ENCODE results near the gene TMEM259. TPM values are rescaled to one million over a fixed set of nuclear protein-coding genes. Genes with fewer than 3 reads are reported as not detected.

TMEM259 gene
- total and polyA plus RNA-seq, 2 of the 13 experiments (the other 11 are each of a cell fraction or from before 2014, with no cell fraction given) = 64.7 to 164 TPM

DNA sequence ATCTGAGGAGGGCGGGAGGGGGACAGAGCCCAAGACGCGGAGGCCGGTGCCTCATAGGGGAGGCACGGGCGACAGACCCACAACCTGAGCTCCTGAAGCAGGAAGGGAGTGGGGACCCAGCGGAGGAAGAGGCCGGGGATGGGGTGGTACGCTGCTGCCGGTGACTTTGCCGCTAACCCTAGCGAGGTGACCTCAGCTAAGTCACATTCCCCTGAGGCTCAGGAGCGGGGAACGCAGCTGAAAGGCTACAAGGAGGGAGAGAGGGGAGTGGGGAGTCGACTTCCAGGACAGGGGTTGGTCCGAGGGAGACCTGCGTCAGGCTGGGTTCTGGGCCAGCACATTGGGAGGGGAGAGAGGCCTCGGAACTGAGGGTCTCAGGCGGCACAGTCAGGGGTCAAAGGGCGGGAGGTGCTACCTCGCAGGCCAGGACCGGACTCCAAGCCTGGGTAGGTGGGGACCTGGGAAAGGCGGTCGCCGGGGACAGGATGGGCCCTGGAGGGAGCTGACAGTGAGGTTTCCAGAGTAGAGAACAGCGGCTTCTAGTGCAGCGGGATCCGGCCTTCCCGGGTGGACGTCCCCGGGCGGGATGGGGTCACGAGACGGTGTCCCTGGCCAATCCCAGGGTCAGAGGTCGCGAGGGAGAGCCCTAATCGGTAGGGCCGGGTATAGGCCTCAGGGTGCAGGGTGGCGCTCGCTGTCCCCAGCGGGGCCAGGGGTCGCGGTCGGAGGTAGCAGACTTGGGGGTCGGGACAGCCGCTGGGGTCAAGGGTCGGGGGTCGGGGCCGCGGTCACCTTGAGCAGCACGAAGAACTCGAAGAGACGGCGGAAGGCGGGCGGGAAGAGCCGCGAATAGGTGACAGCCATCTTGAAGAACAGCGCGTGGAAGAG lies 699 bp downstream of the TMEM259 start (continued):
- 0 out of 2 replicates have a peak, but pooled peaks have one; percentile 50 for TF ChIP-seq ZXDC (CRISPR knock-in tag; IDR thresholded peaks at IDR 0.05)
- TF ChIP-seq ZNF674 (CRISPR knock-in tag; IDR thresholded peaks at IDR 0.05; ENCODE audit: low read depth) = no peak
- TF ChIP-seq BRCA1 (CRISPR knock-in tag; IDR thresholded peaks at IDR 0.05) = peak; percentile 30; the same call in 1 of the 2 replicates
- TF ChIP-seq ZNF296 (CRISPR knock-in tag; conservative IDR thresholded peaks at IDR 0.05) = 0 out of 2 replicates have a peak, but pooled peaks have one; percentile 28
- TF ChIP-seq, protein P1, sequence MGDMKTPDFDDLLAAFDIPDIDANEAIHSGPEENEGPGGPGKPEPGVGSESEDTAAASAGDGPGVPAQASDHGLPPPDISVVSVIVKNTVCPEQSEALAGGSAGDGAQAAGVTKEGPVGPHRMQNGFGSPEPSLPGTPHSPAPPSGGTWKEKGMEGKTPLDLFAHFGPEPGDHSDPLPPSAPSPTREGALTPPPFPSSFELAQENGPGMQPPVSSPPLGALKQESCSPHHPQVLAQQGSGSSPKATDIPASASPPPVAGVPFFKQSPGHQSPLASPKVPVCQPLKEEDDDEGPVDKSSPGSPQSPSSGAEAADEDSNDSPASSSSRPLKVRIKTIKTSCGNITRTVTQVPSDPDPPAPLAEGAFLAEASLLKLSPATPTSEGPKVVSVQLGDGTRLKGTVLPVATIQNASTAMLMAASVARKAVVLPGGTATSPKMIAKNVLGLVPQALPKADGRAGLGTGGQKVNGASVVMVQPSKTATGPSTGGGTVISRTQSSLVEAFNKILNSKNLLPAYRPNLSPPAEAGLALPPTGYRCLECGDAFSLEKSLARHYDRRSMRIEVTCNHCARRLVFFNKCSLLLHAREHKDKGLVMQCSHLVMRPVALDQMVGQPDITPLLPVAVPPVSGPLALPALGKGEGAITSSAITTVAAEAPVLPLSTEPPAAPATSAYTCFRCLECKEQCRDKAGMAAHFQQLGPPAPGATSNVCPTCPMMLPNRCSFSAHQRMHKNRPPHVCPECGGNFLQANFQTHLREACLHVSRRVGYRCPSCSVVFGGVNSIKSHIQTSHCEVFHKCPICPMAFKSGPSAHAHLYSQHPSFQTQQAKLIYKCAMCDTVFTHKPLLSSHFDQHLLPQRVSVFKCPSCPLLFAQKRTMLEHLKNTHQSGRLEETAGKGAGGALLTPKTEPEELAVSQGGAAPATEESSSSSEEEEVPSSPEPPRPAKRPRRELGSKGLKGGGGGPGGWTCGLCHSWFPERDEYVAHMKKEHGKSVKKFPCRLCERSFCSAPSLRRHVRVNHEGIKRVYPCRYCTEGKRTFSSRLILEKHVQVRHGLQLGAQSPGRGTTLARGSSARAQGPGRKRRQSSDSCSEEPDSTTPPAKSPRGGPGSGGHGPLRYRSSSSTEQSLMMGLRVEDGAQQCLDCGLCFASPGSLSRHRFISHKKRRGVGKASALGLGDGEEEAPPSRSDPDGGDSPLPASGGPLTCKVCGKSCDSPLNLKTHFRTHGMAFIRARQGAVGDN (CRISPR knock-in tag; IDR thresholded peaks at IDR 0.05) = peak; percentile 49
- TF ChIP-seq ZSCAN21 (CRISPR knock-in tag; IDR thresholded peaks at IDR 0.05; ENCODE audit: borderline replicate concordance) = peak; percentile 41; the same call in 1 of the 2 replicates
- 0 out of 2 replicates have a peak, but pooled peaks have one; percentile 20 for TF ChIP-seq NKX3-1 (CRISPR knock-in tag; IDR thresholded peaks at IDR 0.05)
- peak; percentile 26; the same call in 1 of the 2 replicates for TF ChIP-seq ZNF607 (CRISPR knock-in tag; IDR thresholded peaks at IDR 0.05; ENCODE audit: borderline replicate concordance)
- TF ChIP-seq RBM22 (optimal IDR thresholded peaks at IDR 0.05; ENCODE audit: low read length) = peak; percentile 44
- 0 out of 2 replicates have a peak, but pooled peaks have one; percentile 28 for TF ChIP-seq ZNF143 (CRISPR knock-in tag; IDR thresholded peaks at IDR 0.05)
- 0 out of 2 replicates have a peak, but pooled peaks have one; percentile 38 for TF ChIP-seq KDM5B (CRISPR knock-in tag; IDR thresholded peaks at IDR 0.05; ENCODE audit: borderline replicate concordance)
- 0 out of 2 replicates have a peak, but pooled peaks have one; percentile 7 for TF ChIP-seq HNRNPL (IDR thresholded peaks at IDR 0.05; ENCODE audit: low read depth, low read length)
- TF ChIP-seq BCL6 (CRISPR knock-in tag; IDR thresholded peaks at IDR 0.05) = no peak
- 0 out of 2 replicates have a peak, but pooled peaks have one; percentile 27 for TF ChIP-seq GLI4 (CRISPR knock-in tag; IDR thresholded peaks at IDR 0.05; ENCODE audit: borderline replicate concordance)
- TF ChIP-seq TEAD3 (CRISPR knock-in tag; optimal IDR thresholded peaks at IDR 0.05; ENCODE audit: borderline replicate concordance) = no peak
- 0 out of 2 replicates have a peak, but pooled peaks have one; percentile 17 for TF ChIP-seq SAFB2 (CRISPR knock-in tag; IDR thresholded peaks at IDR 0.05; ENCODE audit: borderline replicate concordance, low read depth)
- no peak for TF ChIP-seq ZNF335 (CRISPR knock-in tag; IDR thresholded peaks at IDR 0.05)
- TF ChIP-seq HNF4A (CRISPR knock-in tag; IDR thresholded peaks at IDR 0.05) = peak; percentile 21; the same call in 1 of the 2 replicates
- TF ChIP-seq ZNF558 (CRISPR knock-in tag; IDR thresholded peaks at IDR 0.05; ENCODE audit: borderline replicate concordance) = peak; percentile 8; the same call in 1 of the 2 replicates
- TF ChIP-seq SRSF1 (optimal IDR thresholded peaks at IDR 0.05; ENCODE audit: low read depth, low read length) = peak; percentile 34
- peak; percentile 34; the same call in 1 of the 2 replicates for TF ChIP-seq ZNF709 (CRISPR knock-in tag; IDR thresholded peaks at IDR 0.05)
- TF ChIP-seq NR2F1 (CRISPR knock-in tag; IDR thresholded peaks at IDR 0.05) = peak in 1 of 2 experiments; percentile 60; a peak in 1 of 4 replicates

Data from HepG2 (cell line).